HL-60 (cell line): ENCODE measurements around the gene LRMDA.

ENCODE experiments used
- DNase-seq, 2 experiments: peaks; one replicate each; pipeline ENCODE4 v3.0.0-alpha.2; 2010 to 2020; ENCODE audit warnings: low read depth in 1 of 2, low spot score in 1 of 2
- H3K27ac ChIP-seq: fragments of 250-450 bp; sonication (Bioruptor Pico); replicated peaks from 2 replicates; pipeline ENCODE4 v1.5.1; 2020; ENCODE audit warnings: mild to moderate bottlenecking, moderate library complexity
- H3K27me3 ChIP-seq: fragments of 250-450 bp; sonication (Bioruptor Pico); 2 replicates; pipeline ENCODE4 v1.5.1; 2021; ENCODE audit warnings: mild to moderate bottlenecking, moderate library complexity; ENCODE audit not compliant: insufficient read depth, poor library complexity, severe bottlenecking
- H3K4me3 ChIP-seq: replicated peaks from 2 replicates; pipeline ENCODE4 v1.5.1; 2011; ENCODE audit warnings: mild to moderate bottlenecking, control low read depth, low read length; ENCODE audit not compliant: insufficient read depth
- CTCF ChIP-seq: IDR thresholded peaks from one replicate; pipeline ENCODE4 v1.5.1; 2011; ENCODE audit warnings: low read length, control low read depth, inconsistent platforms; ENCODE audit not compliant: insufficient read depth
- POLR2AphosphoS5 ChIP-seq: IDR thresholded peaks from 2 replicates; pipeline ENCODE4 v1.6.1; 2012; ENCODE audit warnings: low read depth
- SPI1 ChIP-seq: IDR thresholded peaks from 2 replicates; pipeline ENCODE4 v1.6.1; 2012; ENCODE audit warnings: low read depth, mild to moderate bottlenecking, borderline replicate concordance
- TF ChIP-seq, protein P1 (sequence below): IDR thresholded peaks from 2 replicates; pipeline ENCODE4 v1.6.1; 2012; ENCODE audit warnings: low read depth; ENCODE audit not compliant: insufficient replicate concordance

The LRMDA gene

DNA sequence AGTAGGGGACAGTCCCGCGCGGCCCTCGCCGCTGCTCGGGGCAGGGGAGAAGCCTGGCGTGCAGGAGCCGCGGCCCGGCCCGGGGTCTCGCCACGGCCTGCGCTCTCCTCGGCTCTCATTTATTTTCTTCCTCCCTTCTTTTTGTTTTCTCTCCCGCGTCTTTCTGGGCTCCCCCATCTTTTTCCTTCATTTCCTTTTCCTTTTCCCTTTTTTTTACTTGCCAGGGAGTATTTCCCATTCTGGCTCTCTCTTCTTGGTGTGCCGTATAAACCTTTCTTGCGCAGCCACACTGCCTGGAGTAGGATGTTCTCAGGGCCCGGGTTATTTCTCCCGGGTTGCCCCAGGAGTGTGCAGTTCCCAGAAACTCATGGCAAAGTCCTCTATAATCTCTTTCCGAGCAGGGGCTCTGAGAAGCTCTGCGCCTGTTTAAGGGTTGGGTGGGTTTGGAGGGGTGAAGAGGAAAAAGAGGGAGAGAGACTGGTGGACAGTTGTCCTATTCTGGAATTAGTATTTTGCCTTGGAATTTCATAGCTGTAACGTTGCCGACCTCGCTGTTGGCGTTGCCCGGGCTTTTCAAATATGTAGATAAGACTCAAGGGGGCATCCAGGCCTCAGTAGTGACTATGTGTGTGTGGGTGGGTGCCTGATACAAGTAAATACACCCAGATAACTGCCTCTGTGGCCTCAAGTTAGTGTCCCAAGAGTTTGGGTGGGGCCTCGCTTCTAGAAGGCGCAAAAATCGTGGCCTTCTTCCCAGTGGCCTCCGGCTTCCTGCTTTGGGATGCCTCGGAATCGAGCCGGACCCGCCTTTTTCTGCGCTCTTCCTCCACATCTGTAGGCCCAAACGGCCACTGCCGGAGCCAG lies 25.6 kb upstream of the LRMDA start:
- TF ChIP-seq POLR2AphosphoS5, result no peak
- DNase-seq, result no peak
- H3K27me3 ChIP-seq, result no peaks in the 10 kb centered on the region
- H3K27ac ChIP-seq, result no peak overlapping the region
- H3K4me3 ChIP-seq, result no peak overlapping the region

- Histone ChIP-seq H3K4me3 (no peak overlapping the region), H3K27me3 (no peaks in the 10 kb centered on the region), H3K27ac (no peak overlapping the region)
- no peak for DNase-seq
- TF ChIP-seq CTCF, result no peak
Observed at GRCh38 chr10:75406462-75407223, 24.8 kb upstream of the LRMDA start.

GRCh38 chr10:75407224-75407712 lies 24.2 kb upstream of the LRMDA start:
- no peak for DNase-seq
- TF ChIP-seq SPI1 (no peak), POLR2AphosphoS5 (no peak), CTCF (no peak)
- TF ChIP-seq, protein P1, sequence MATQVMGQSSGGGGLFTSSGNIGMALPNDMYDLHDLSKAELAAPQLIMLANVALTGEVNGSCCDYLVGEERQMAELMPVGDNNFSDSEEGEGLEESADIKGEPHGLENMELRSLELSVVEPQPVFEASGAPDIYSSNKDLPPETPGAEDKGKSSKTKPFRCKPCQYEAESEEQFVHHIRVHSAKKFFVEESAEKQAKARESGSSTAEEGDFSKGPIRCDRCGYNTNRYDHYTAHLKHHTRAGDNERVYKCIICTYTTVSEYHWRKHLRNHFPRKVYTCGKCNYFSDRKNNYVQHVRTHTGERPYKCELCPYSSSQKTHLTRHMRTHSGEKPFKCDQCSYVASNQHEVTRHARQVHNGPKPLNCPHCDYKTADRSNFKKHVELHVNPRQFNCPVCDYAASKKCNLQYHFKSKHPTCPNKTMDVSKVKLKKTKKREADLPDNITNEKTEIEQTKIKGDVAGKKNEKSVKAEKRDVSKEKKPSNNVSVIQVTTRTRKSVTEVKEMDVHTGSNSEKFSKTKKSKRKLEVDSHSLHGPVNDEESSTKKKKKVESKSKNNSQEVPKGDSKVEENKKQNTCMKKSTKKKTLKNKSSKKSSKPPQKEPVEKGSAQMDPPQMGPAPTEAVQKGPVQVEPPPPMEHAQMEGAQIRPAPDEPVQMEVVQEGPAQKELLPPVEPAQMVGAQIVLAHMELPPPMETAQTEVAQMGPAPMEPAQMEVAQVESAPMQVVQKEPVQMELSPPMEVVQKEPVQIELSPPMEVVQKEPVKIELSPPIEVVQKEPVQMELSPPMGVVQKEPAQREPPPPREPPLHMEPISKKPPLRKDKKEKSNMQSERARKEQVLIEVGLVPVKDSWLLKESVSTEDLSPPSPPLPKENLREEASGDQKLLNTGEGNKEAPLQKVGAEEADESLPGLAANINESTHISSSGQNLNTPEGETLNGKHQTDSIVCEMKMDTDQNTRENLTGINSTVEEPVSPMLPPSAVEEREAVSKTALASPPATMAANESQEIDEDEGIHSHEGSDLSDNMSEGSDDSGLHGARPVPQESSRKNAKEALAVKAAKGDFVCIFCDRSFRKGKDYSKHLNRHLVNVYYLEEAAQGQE, result no peak
- no peak overlapping the region for H3K4me3 ChIP-seq
- no peak overlapping the region for H3K27ac ChIP-seq
- no peaks in the 10 kb centered on the region for H3K27me3 ChIP-seq

DNA sequence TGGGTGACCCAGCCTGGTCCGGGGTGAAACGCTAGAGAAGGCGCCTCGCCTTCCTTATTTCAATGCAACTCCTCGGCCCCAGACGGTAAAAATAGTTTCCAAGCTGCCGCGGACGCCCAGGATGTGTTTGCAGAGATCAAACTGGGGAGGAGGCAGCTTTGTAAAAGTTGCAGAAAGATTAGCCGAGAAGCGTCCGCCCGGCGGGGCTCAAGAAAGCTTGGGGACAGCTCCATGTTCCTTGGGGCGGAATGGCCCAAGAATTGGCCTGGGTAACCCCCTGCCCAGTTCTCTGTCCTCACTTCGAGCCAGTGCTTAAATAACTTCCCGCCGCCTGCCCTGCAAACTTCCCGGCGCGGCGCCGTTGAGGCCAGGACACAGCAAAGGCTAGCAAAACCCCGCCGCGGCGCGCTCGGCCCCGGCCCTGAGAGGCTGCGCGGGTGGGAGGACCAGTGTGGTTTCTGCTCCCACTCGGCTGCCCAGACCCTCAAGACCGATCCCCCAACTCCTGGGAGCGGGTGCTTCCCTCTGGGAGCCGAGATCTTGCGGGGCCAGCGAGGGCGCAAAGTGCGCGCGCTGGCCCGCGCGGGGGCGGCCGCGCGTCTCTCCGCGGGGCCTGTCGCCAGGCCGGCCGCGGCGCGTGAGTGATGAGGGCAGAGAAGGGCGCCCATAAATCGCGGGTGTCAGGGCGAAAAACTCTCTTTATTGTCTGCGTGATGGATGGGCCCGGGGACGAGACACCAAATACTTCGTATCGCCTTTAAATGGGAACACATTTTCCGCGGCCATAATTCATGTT lies 23.5 kb upstream of the LRMDA start:
- TF ChIP-seq CTCF (no peak), SPI1 (no peak)
- no peak for DNase-seq
- no peaks in the 10 kb centered on the region for H3K27me3 ChIP-seq
- peak overlapping the region; percentile 92 for H3K4me3 ChIP-seq
- H3K27ac ChIP-seq, result no peak overlapping the region
